ENCODE measurements around the gene CTXN3. TPM values are rescaled to one million over a fixed set of nuclear protein-coding genes. Genes with fewer than 3 reads are reported as not detected.

The CTXN3 gene
- total RNA-seq, 1 donor from 2014 or later = 5.4 TPM

DNA sequence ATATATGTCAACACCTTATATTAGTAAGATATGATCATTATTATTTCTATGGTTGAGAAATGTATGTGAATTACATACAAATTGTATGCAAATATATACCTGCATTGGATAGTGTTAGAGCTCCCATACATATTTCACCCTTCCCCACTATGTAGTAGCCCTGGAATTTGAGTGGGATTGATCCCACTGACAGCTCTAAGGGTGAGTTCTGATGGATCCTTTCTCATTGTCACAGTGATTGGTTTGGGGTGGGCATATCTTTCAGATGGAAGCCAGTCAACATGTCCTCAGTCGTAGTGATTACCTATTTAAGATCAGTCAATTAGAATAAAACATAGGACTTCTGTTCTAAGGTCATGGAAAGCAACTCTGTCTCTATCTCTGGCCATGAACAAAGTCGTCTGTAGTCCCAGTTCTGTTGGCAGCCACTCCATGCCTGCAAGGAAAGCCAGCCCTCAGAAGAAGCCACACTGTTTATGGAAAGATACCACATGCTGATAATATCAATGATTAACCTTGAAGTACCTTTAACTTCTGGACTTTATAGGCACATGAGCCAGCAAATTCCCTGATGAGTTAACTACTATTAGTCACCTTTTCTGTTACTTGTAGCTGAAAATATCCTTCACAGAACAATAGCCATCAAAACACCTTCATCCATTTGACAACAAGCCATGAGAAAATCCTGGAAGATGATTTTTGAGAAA lies 49.2 kb downstream of the CTXN3 start:
- no peaks in the 10 kb centered on the region for H3K9me3 Mint-ChIP-seq (ENCODE audit: unreplicated experiment)
- H3K4me3 Mint-ChIP-seq (ENCODE audit: unreplicated experiment) = no peak overlapping the region
- no peak for DNase-seq (ENCODE audit: low spot score)
- TF ChIP-seq, protein P1, sequence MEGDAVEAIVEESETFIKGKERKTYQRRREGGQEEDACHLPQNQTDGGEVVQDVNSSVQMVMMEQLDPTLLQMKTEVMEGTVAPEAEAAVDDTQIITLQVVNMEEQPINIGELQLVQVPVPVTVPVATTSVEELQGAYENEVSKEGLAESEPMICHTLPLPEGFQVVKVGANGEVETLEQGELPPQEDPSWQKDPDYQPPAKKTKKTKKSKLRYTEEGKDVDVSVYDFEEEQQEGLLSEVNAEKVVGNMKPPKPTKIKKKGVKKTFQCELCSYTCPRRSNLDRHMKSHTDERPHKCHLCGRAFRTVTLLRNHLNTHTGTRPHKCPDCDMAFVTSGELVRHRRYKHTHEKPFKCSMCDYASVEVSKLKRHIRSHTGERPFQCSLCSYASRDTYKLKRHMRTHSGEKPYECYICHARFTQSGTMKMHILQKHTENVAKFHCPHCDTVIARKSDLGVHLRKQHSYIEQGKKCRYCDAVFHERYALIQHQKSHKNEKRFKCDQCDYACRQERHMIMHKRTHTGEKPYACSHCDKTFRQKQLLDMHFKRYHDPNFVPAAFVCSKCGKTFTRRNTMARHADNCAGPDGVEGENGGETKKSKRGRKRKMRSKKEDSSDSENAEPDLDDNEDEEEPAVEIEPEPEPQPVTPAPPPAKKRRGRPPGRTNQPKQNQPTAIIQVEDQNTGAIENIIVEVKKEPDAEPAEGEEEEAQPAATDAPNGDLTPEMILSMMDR (IDR thresholded peaks at IDR 0.05; ENCODE audit: unreplicated experiment) = no peak
- H3K4me1 Mint-ChIP-seq (ENCODE audit: unreplicated experiment) = peaks cover 7% of the 10 kb centered on the region
- H3K27ac Mint-ChIP-seq (ENCODE audit: unreplicated experiment) = no peak overlapping the region
- H3K36me3 Mint-ChIP-seq (ENCODE audit: low read depth, unreplicated experiment) = no peaks in the 10 kb centered on the region
- no peaks in the 10 kb centered on the region for H3K27me3 Mint-ChIP-seq (ENCODE audit: unreplicated experiment)

DNA sequence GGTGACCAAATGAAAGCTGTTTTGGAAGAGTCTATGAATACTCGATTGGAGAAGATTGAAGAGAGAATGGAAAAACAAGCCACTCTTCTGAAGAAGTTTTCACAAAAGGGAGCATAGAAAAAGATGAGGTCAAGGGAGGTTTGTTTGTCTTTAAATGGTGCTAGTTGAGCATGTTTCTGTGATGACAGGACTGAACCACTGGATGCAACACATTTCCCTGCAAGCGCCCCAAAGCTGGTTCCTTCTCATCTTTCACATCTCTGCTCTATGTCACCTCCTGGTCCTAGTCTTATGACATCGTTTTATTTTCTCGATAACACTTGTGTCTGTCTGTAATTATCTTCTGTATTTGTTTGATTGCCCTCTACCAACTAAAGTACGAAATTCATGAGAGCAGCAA lies 50.5 kb downstream of the CTXN3 start:
- H3K4me3 Mint-ChIP-seq (ENCODE audit: unreplicated experiment) = no peak overlapping the region
- peaks cover 7% of the 10 kb centered on the region for H3K4me1 Mint-ChIP-seq (ENCODE audit: unreplicated experiment)
- H3K27ac Mint-ChIP-seq (ENCODE audit: unreplicated experiment) = no peak overlapping the region
- no peaks in the 10 kb centered on the region for H3K36me3 Mint-ChIP-seq (ENCODE audit: low read depth, unreplicated experiment)
- TF ChIP-seq, protein P1 (IDR thresholded peaks at IDR 0.05; ENCODE audit: unreplicated experiment) = no peak
- no peak for DNase-seq (ENCODE audit: low spot score)
- H3K27me3 Mint-ChIP-seq (ENCODE audit: unreplicated experiment) = no peaks in the 10 kb centered on the region
- no peaks in the 10 kb centered on the region for H3K9me3 Mint-ChIP-seq (ENCODE audit: unreplicated experiment)

DNA sequence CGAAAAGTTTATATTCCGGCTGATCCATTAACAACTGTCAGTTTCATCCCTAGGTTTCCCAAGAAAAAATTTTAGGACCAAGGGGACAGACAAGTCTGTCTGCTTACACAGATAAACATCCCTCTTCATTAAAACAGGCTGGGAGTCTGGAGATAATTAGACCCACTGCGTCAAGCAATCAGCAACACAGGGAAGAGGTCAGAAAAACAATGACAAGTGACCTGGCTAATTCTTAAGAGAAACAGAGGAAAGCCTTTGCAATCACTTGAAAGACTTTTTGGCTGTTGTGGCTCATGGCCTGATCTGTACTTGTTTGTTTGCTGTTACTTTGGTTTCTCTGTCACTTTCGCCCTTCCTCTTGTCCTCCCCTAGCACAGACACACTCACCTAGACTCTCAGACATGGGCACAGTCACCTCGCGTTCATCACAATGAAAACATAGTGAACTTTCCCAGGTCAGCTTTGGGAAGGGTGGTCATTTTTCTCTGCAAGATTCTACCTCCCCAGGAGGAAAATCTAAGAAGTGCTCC lies 51.4 kb downstream of the CTXN3 start:
- Mint-ChIP-seq H3K36me3 (ENCODE audit: low read depth, unreplicated experiment) (no peaks in the 10 kb centered on the region), H3K9me3 (ENCODE audit: unreplicated experiment) (no peaks in the 10 kb centered on the region), H3K27me3 (ENCODE audit: unreplicated experiment) (no peaks in the 10 kb centered on the region), H3K27ac (ENCODE audit: unreplicated experiment) (no peak overlapping the region), H3K4me1 (ENCODE audit: unreplicated experiment) (peaks cover 7% of the 10 kb centered on the region), H3K4me3 (ENCODE audit: unreplicated experiment) (no peak overlapping the region)
- TF ChIP-seq, protein P1 (IDR thresholded peaks at IDR 0.05; ENCODE audit: unreplicated experiment) = no peak
- DNase-seq (ENCODE audit: low spot score) = no peak

DNA sequence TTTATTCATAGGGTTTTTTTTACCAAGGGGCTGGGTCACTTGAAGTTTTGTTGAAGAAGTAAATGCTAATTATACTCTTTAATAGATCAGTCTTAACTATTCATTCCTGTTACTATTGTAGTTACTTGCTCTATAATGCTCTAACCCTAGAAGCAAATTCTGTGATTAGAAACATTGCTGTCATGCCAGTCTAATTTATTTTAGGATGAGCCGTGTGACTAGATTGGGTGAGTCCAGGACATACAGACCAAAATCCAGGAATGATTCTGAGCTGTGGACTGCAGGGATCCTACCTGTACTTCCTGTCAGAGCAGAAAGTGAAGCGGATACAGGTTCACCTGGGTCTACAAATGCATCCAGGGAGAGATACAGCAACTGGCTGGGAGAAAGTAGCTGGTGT lies 53.6 kb downstream of the CTXN3 start:
- no peaks in the 10 kb centered on the region for H3K27me3 Mint-ChIP-seq (ENCODE audit: unreplicated experiment)
- no peak overlapping the region for H3K4me3 Mint-ChIP-seq (ENCODE audit: unreplicated experiment)
- TF ChIP-seq, protein P1 (IDR thresholded peaks at IDR 0.05; ENCODE audit: unreplicated experiment) = no peak
- no peak overlapping the region for H3K27ac Mint-ChIP-seq (ENCODE audit: unreplicated experiment)
- H3K36me3 Mint-ChIP-seq (ENCODE audit: low read depth, unreplicated experiment) = no peaks in the 10 kb centered on the region
- H3K4me1 Mint-ChIP-seq (ENCODE audit: unreplicated experiment) = peaks cover 7% of the 10 kb centered on the region
- no peak for DNase-seq (ENCODE audit: low spot score)
- no peaks in the 10 kb centered on the region for H3K9me3 Mint-ChIP-seq (ENCODE audit: unreplicated experiment)

DNA sequence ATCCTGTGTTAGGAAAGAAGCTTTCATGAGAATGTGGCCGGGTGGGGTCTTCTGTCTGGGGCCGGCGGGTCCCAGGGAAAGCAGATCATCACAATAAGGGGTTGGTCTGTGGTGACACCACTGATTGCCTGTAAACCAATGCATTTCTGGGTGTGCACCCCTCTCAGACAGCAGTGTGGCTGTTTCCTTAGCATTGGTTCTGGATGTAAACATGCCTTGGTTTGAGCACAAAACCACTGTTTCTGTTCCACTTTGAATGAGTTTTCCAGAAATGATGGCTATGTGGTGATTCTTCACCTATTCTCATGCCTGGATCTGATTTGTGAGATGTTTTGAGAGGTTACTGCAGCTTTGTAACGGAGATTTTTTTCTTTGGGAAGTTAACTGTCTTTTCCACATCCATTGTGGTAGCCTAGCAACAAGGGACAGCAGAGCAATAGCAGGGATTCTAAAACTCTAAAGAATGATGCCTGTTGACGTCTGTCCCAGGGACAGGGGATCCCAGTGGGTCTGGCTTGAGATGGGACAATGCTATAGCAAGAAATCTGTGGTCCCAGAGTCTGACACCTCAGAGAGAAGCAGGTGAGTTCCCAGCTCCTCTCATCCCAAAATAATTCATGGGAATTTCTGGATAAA lies 54.2 kb downstream of the CTXN3 start, which contains the start of gene CCDC192:
Gene CCDC192, plus strand, starts transcription at position 466 of the 636 bp plus-strand sequence. Its CDS starts 55 bp downstream, at position 521.
- no peaks in the 10 kb centered on the region for H3K9me3 Mint-ChIP-seq (ENCODE audit: unreplicated experiment)
- H3K36me3 Mint-ChIP-seq (ENCODE audit: low read depth, unreplicated experiment) = no peaks in the 10 kb centered on the region
- no peaks in the 10 kb centered on the region for H3K27me3 Mint-ChIP-seq (ENCODE audit: unreplicated experiment)
- H3K4me3 Mint-ChIP-seq (ENCODE audit: unreplicated experiment) = no peak within 1 kb of the TSS
- TF ChIP-seq, protein P1 (IDR thresholded peaks at IDR 0.05; ENCODE audit: unreplicated experiment) = no peak
- H3K4me1 Mint-ChIP-seq (ENCODE audit: unreplicated experiment) = peaks cover 7% of the 10 kb centered on the region
- H3K27ac Mint-ChIP-seq (ENCODE audit: unreplicated experiment) = no peak within 1 kb of the TSS
- DNase-seq (ENCODE audit: low spot score) = no peak

All from endothelial cell (in vitro differentiated cells).